Left ventricle myocardium inferior (tissue), 1 donor: ENCODE measurements around the gene PDE4B. TPM values are rescaled to one million over a fixed set of nuclear protein-coding genes. Genes with fewer than 3 reads are reported as not detected.

ENCODE experiments used
- DNase-seq: peaks from one replicate; pipeline ENCODE4 v3.0.0-alpha.2; 2020
- H3K27ac ChIP-seq: fragments of 200-600 bp; replicated peaks from 2 replicates; pipeline ENCODE4 v1.8.0; 2021
- H3K27me3 ChIP-seq: fragments of 200-600 bp; 2 replicates; pipeline ENCODE4 v1.8.0; 2021; ENCODE audit warnings: low read depth
- H3K36me3 ChIP-seq: fragments of 200-600 bp; 2 replicates; pipeline ENCODE4 v1.8.0; 2021
- H3K4me1 ChIP-seq: fragments of 200-600 bp; 2 replicates; pipeline ENCODE4 v1.8.0; 2021
- H3K4me3 ChIP-seq: fragments of 200-600 bp; 2 replicates; pipeline ENCODE4 v1.8.0; 2021; ENCODE audit warnings: mild to moderate bottlenecking, moderate library complexity
- H3K9me3 ChIP-seq: fragments of 200-600 bp; replicated peaks from 2 replicates; pipeline ENCODE4 v1.8.0; 2021
- CTCF ChIP-seq: fragments of 200-600 bp; IDR thresholded peaks from 2 replicates; pipeline ENCODE4 v1.8.0; 2021; ENCODE audit warnings: antibody characterized with exemption, mild to moderate bottlenecking, borderline replicate concordance
- intact Hi-C: fragments of 100-400 bp; cut with micrococcal nuclease; formaldehyde crosslinking; loops from one replicate; pipeline ENCODE4 v1.11.0; 2022
- total RNA-seq: library from RNA; stranded (reverse); fragmentation: NEBNext Ultra II Directional; extraction: Animal tissue kit (Norgen Biotek cat#: 25700); gene quantifications from one replicate; pipeline ENCODE4 v1.2.1, GENCODE V29; 2021
- donor health status: DM: no; HTN: yes; CAD: no; lungs with severe emphysema.

The PDE4B gene
- total RNA-seq, 1 donor from 2014 or later, result 3.5 TPM

GRCh38 chr1:66168467-66168887, 375.8 kb downstream of the PDE4B start:
- Histone ChIP-seq H3K4me1 (no peaks in the 10 kb centered on the region), H3K4me3 (no peak overlapping the region), H3K27me3 (no peaks in the 10 kb centered on the region), H3K36me3 (no peaks in the 10 kb centered on the region), H3K27ac (no peak overlapping the region), H3K9me3 (no peaks in the 10 kb centered on the region)
- intact Hi-C loops, result no loop called here
- no peak for TF ChIP-seq CTCF
- DNase-seq, result no peak

- no peaks in the 10 kb centered on the region for H3K9me3 ChIP-seq
- no peaks in the 10 kb centered on the region for H3K36me3 ChIP-seq
- no peak overlapping the region for H3K27ac ChIP-seq
- intact Hi-C loops, result no loop called here
- DNase-seq, result no peak
- no peaks in the 10 kb centered on the region for H3K4me1 ChIP-seq
- no peak overlapping the region for H3K4me3 ChIP-seq
- H3K27me3 ChIP-seq, result no peaks in the 10 kb centered on the region
- no peak for TF ChIP-seq CTCF
Observed at GRCh38 chr1:66168948-66169671, 376.4 kb downstream of the PDE4B start.

- Histone ChIP-seq H3K9me3 (no peaks in the 10 kb centered on the region), H3K36me3 (no peaks in the 10 kb centered on the region), H3K4me1 (no peaks in the 10 kb centered on the region), H3K27me3 (peaks cover 4% of the 10 kb centered on the region), H3K27ac (no peak overlapping the region), H3K4me3 (no peak overlapping the region)
- TF ChIP-seq CTCF, result no peak
- DNase-seq, result no peak
- intact Hi-C loops, result no loop called here
Observed at GRCh38 chr1:66172272-66172671, 379.6 kb downstream of the PDE4B start.

- TF ChIP-seq CTCF, result no peak
- Histone ChIP-seq H3K27me3 (peaks cover 4% of the 10 kb centered on the region), H3K36me3 (no peaks in the 10 kb centered on the region), H3K9me3 (no peaks in the 10 kb centered on the region), H3K4me3 (no peak overlapping the region), H3K27ac (no peak overlapping the region), H3K4me1 (no peaks in the 10 kb centered on the region)
- intact Hi-C loops, result no loop called here
- DNase-seq, result no peak
Observed at GRCh38 chr1:66175098-66175497, 382.4 kb downstream of the PDE4B start.

GRCh38 chr1:66175581-66175980, 382.9 kb downstream of the PDE4B start:
- H3K27ac ChIP-seq, result no peak overlapping the region
- DNase-seq, result no peak
- H3K4me1 ChIP-seq, result no peaks in the 10 kb centered on the region
- no peak overlapping the region for H3K4me3 ChIP-seq
- H3K36me3 ChIP-seq, result no peaks in the 10 kb centered on the region
- no peaks in the 10 kb centered on the region for H3K9me3 ChIP-seq
- no peak for TF ChIP-seq CTCF
- intact Hi-C loops, result no loop called here
- H3K27me3 ChIP-seq, result peaks cover 4% of the 10 kb centered on the region
